CD14-positive monocyte (primary cell): Measurements from ENCODE around the gene CCL14. TPM values are rescaled to one million over a fixed set of nuclear protein-coding genes. Genes with fewer than 3 reads are reported as not detected.

ENCODE experiments used
- DNase-seq, 3 donors: peaks; one replicate each; pipeline ENCODE4 v3.0.0-alpha.2; 2011 to 2022
- H2AFZ ChIP-seq: 2 replicates; pipeline ENCODE4 v1.6.0; 2012; ENCODE audit warnings: mild to moderate bottlenecking, low read depth, low read length, inconsistent platforms; ENCODE audit not compliant: insufficient read depth, poor library complexity, severe bottlenecking
- H3K27ac ChIP-seq, 2 donors: 1 replicate in 1 of 2; 2 replicates in 1 of 2; pipeline ENCODE4 v1.5.1; 2012 to 2013; ENCODE audit warnings: low read length in 2 of 2, control low read depth in 1 of 2, inconsistent platforms in 1 of 2, low read depth in 1 of 2, mild to moderate bottlenecking in 1 of 2
- H3K27me3 ChIP-seq, 2 donors: one replicate each; pipeline versions ENCODE4 v1.6.0 to v1.6.1; 2011 to 2013; ENCODE audit warnings: low read length in 2 of 2; ENCODE audit not compliant: control insufficient read depth in 2 of 2, insufficient read depth in 2 of 2
- H3K36me3 ChIP-seq, 2 donors: replicated peaks in 1 of 2; 1 replicate in 1 of 2; 2 replicates in 1 of 2; pipeline versions ENCODE4 v1.5.1 to v1.6.1; 2012 to 2013; ENCODE audit warnings: low read length in 2 of 2, control low read depth in 1 of 2, inconsistent platforms in 1 of 2, mild to moderate bottlenecking in 1 of 2; ENCODE audit not compliant: insufficient read depth in 2 of 2, control insufficient read depth in 1 of 2
- H3K4me1 ChIP-seq, 2 donors: 1 replicate in 1 of 2; 2 replicates in 1 of 2; pipeline versions ENCODE4 v1.5.1 to v1.6.1; 2012 to 2013; ENCODE audit warnings: low read length in 2 of 2, control low read depth in 1 of 2, inconsistent platforms in 1 of 2, mild to moderate bottlenecking in 1 of 2, moderate library complexity in 1 of 2; ENCODE audit not compliant: insufficient read depth in 2 of 2, control insufficient read depth in 1 of 2
- H3K4me2 ChIP-seq: replicated peaks from 2 replicates; pipeline ENCODE3; 2012; ENCODE audit warnings: low read length, moderate library complexity, mild to moderate bottlenecking; ENCODE audit not compliant: poor library complexity, severe bottlenecking; ENCODE audit errors: extremely low read depth
- H3K4me3 ChIP-seq, 3 experiments: fragments of 200-600 bp in 1 of 3; sonication (generic) in 1 of 3; replicated peaks in 1 of 3; 1 replicate in 2 of 3; 2 replicates in 1 of 3; pipeline ENCODE4 v1.5.1; 2011 to 2013; ENCODE audit warnings: low read length in 3 of 3, mild to moderate bottlenecking in 3 of 3, control low read depth in 2 of 3, low read depth in 2 of 3, inconsistent platforms in 1 of 3, moderate library complexity in 1 of 3
- H3K79me2 ChIP-seq: 2 replicates; pipeline ENCODE4 v1.6.0; 2012; ENCODE audit warnings: mild to moderate bottlenecking, control low read depth, inconsistent platforms, low read length, moderate library complexity; ENCODE audit not compliant: insufficient read depth
- H3K9ac ChIP-seq: 2 replicates; pipeline ENCODE4 v1.6.0; 2017; ENCODE audit warnings: low read length, mild to moderate bottlenecking; ENCODE audit not compliant: insufficient read depth, poor library complexity, severe bottlenecking
- H3K9me3 ChIP-seq, 2 donors: replicated peaks in 1 of 2; 1 replicate in 1 of 2; 2 replicates in 1 of 2; pipeline versions ENCODE4 v1.5.1 to v1.6.1; 2012 to 2013; ENCODE audit warnings: low read length in 2 of 2, control low read depth in 1 of 2; ENCODE audit not compliant: control insufficient read depth in 1 of 2, insufficient read depth in 1 of 2
- H4K20me1 ChIP-seq: 2 replicates; pipeline ENCODE4 v1.6.0; 2012; ENCODE audit warnings: mild to moderate bottlenecking, low read length, control low read depth, moderate library complexity; ENCODE audit not compliant: insufficient read depth
- H3K27ac Mint-ChIP-seq, 7 donors: one replicate each; pipeline ENCODE4 v1.8.0; 2020; ENCODE audit warnings: mild to moderate bottlenecking in 7 of 7, mixed read lengths in 7 of 7, moderate library complexity in 6 of 7, inconsistent platforms in 2 of 7
- H3K27me3 Mint-ChIP-seq, 3 donors: one replicate each; pipeline ENCODE4 v1.8.0; 2021 to 2022; ENCODE audit warnings: low read depth in 3 of 3, mild to moderate bottlenecking in 3 of 3, mixed read lengths in 3 of 3, moderate library complexity in 3 of 3, inconsistent platforms in 1 of 3
- H3K36me3 Mint-ChIP-seq, 2 donors: one replicate each; pipeline ENCODE4 v1.8.0; 2020; ENCODE audit warnings: mixed read lengths in 2 of 2, inconsistent platforms in 1 of 2, mild to moderate bottlenecking in 1 of 2
- H3K4me1 Mint-ChIP-seq: one replicate; pipeline ENCODE4 v1.8.0; 2020; ENCODE audit warnings: mild to moderate bottlenecking, mixed read lengths
- H3K4me3 Mint-ChIP-seq, 2 donors: one replicate each; pipeline ENCODE4 v1.8.0; 2020; ENCODE audit warnings: mild to moderate bottlenecking in 2 of 2, mixed read lengths in 2 of 2, moderate library complexity in 1 of 2
- H3K9me3 Mint-ChIP-seq, 7 donors: one replicate each; pipeline ENCODE4 v1.8.0; 2020 to 2022; ENCODE audit warnings: mixed read lengths in 7 of 7, mild to moderate bottlenecking in 6 of 7, moderate library complexity in 6 of 7, inconsistent platforms in 2 of 7
- CTCF ChIP-seq: fragments of 200-600 bp; IDR thresholded peaks from one replicate; pipeline ENCODE4 v1.8.0; 2022; ENCODE audit warnings: antibody characterized with exemption, mild to moderate bottlenecking
- WGBS: methylation state at CpG from one replicate; pipeline ENCODE4 v1.1.5; 2013; ENCODE audit warnings: missing lambda C conversion rate; ENCODE audit not compliant: insufficient coverage; 5-methylcytosine and 5-hydroxymethylcytosine counted together
- intact Hi-C, 2 donors: fragments of 100-400 bp; cut with micrococcal nuclease; formaldehyde crosslinking; loops; one replicate each; pipeline versions ENCODE4 v1.15.0 to v1.15.1; 2023
- polyA plus RNA-seq, 3 donors: library from polyadenylated mRNA; depleted of rRNA in 1 of 3; unstranded in 2 of 3; stranded (reverse) in 1 of 3; fragments of 300-500 nt in 2 of 3; fragments of >200 nt in 1 of 3; fragmentation: Illumina TruSeq in 2 of 3; gene quantifications; 1 replicate in 2 of 3; 2 replicates in 1 of 3; pipeline ENCODE4 v1.2.3, GENCODE V29; 2012 to 2021

The CCL14 gene
- polyA plus RNA-seq, 3 donors, result not detected

GRCh38 chr17:35965272-35965671 lies 21.3 kb downstream of the CCL14 start:
- no peak overlapping the region for H3K27ac ChIP-seq
- peaks cover 5 to 10% (median 8%) of the 10 kb centered on the region in 3 donors for H3K27me3 Mint-ChIP-seq
- H3K36me3 Mint-ChIP-seq, result no peaks in the 10 kb centered on the region
- no peaks in the 10 kb centered on the region for H3K9me3 ChIP-seq
- H3K9ac ChIP-seq, result no peak overlapping the region
- no peak for DNase-seq
- H3K4me3 Mint-ChIP-seq, result no peak overlapping the region
- no peak overlapping the region for H3K4me2 ChIP-seq
- H3K27me3 ChIP-seq, result no peaks in the 10 kb centered on the region
- no peak overlapping the region for H3K4me3 ChIP-seq
- H3K27ac Mint-ChIP-seq, result no peak overlapping the region
- H2AFZ ChIP-seq, result no peak overlapping the region
- H3K79me2 ChIP-seq, result no peaks in the 10 kb centered on the region
- peaks cover 0 to 2% (median 0%) of the 10 kb centered on the region in 7 donors for H3K9me3 Mint-ChIP-seq
- TF ChIP-seq CTCF, result no peak
- H3K4me1 ChIP-seq, result no peaks in the 10 kb centered on the region
- H3K4me1 Mint-ChIP-seq, result peaks cover 4% of the 10 kb centered on the region
- H4K20me1 ChIP-seq, result no peaks in the 10 kb centered on the region
- intact Hi-C loops, result loop anchor here in 1 of 2 donors (5.0 kb wide), 1 partner anchor 182 kb away; no protein-coding TSS in a partner anchor
- no peaks in the 10 kb centered on the region for H3K36me3 ChIP-seq
- 100% methylated on average over 1 of the region's 7 CpGs for WGBS

GRCh38 chr17:35963663-35964062 lies 22.9 kb downstream of the CCL14 start:
- Mint-ChIP-seq H3K4me1 (no peaks in the 10 kb centered on the region), H3K27me3 (peaks cover 5 to 13% (median 8%) of the 10 kb centered on the region in 3 donors), H3K4me3 (no peak overlapping the region), H3K9me3 (peaks cover 0 to 2% (median 0%) of the 10 kb centered on the region in 7 donors), H3K27ac (no peak overlapping the region), H3K36me3 (no peaks in the 10 kb centered on the region)
- H2AFZ ChIP-seq, result no peak overlapping the region
- H3K27ac ChIP-seq, result no peak overlapping the region
- no peak for TF ChIP-seq CTCF
- no peaks in the 10 kb centered on the region for H4K20me1 ChIP-seq
- H3K27me3 ChIP-seq, result no peaks in the 10 kb centered on the region
- no peak for DNase-seq
- no peak overlapping the region for H3K4me2 ChIP-seq
- no peaks in the 10 kb centered on the region for H3K9me3 ChIP-seq
- H3K4me3 ChIP-seq, result no peak overlapping the region
- H3K79me2 ChIP-seq, result no peaks in the 10 kb centered on the region
- H3K36me3 ChIP-seq, result no peaks in the 10 kb centered on the region
- H3K9ac ChIP-seq, result no peak overlapping the region
- no peaks in the 10 kb centered on the region for H3K4me1 ChIP-seq
- 100% methylated on average over 1 of the region's 6 CpGs for WGBS
- intact Hi-C loops, result no loop called here
